ENCODE results near the gene CPNE5. TPM values are rescaled to one million over a fixed set of nuclear protein-coding genes. Genes with fewer than 3 reads are reported as not detected.
"Not testable (repeated sequence)": the region's sequence is repeated elsewhere in the genome, so short reads cannot be mapped to it uniquely, and the experiment has no call there.

Gene CPNE5
- total RNA-seq, 2 experiments from 2014 or later = 0.36 to 0.61 TPM

DNA sequence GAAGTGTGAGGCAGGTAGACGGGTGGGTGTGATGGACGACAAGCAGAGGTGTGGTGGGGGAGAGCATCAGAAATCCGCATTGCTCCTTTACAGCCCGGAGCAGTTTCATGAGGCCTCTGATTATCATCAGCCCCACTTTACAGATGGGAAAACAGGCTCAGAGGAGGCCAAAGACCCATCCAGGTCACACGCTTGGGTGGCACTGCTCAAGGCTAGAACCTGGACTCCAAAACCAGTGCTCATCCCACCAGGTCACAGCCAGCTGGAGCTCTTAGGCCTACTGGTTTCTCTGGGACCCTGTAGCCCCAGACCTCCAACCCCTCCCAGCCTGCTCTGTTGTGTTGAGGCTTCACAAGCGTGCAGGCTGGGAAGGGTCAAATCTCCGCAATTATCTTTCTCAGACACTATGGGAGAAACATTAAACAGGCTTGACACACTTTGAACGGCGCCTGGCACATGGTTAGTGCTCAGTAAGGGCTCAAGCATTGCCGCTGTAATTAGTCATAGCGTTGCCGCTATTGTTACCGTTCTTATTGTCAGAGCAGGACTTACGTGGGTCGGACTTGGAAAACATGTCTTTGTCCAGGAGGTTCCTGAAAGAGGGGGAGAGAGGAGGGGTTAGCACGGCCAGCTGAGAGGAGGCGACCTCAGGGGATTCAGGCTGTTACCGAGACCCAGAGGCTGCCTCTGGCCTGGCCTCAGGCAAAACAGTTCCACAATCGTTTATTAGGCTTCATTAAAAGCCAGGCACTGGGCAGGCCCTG is 16.6 kb downstream of the CPNE5 start:
- CTCF ChIA-PET = no interaction called here
- POLR2A ChIA-PET = no interaction called here

DNA sequence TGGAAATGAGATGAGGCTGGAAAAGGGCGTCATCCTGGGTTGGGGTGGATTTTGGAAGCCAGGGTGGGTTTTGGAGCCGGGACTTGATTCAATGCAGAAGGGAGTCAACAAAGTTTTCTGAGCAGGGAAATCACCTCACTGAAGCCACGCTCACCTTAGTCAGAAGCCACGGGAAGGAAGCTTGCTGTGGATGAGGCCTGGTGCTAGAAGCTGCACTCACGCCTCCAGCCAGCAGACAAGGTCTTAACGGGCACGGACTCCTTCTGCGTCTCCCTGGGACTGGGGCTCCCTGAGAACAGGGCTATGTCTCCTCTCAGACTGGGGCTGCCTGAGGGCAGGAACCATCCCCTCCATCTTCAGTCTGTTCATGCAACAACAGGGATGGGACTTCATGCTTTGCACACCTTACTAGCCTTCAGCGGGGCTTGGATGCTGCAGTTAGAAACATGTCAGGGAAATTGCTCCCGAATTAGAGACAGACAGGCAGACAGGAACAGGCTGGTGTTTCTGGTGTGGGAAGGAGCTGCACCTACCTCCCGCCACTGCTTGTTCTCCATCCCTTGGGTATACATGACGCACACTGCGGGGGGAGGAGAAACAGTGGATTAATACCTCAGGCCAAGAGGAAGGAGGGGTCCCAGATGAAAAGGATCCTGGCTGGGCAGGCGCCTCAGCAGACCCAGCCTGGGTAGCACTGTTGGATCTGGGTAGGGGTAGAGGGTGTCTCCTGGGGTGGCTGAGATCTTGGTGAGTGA is 17.5 kb downstream of the CPNE5 start:
- ChIA-PET POLR2A (no interaction called here), CTCF (no interaction called here)

DNA sequence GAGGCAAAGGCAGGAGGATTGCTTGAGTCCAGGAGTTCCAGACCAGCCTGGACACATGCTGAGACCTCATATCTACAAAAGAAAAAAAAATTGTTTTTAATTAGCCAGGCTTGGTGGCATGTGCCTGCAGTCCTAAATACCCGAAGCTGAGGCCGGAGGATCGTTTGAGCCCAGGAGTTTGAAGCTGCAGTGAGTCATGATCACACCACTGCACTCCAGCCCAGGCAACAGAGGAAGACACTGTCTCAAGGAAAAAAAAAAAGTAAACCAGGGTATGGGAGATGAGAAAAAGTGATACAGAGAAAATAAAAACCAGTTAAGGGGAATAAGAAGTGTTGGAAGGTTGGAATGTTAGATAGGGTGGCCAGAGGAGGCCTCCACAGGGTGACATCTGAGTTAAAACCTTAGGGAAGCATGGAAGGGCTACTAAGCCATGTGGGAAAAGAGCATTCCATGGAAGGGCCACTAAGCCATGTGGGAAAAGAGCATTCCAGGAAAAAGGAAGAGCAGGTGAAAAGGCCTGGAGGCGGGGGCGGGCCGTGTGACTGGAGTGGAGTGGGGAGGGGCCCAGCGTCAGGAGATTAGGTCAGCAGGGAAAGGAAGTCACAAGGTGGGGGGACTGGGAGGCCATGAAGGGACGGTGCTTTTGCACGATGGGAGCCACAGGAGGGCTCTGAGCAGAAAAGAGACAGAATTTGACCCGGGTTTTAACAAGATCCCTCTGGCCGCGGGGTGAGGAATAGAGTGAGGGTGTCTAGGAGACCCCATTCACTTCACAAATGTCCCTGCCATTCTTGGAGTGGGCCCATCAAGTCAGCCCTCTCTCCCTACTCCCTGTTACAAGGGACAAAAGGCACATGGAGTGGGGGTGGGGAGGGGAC is 18.3 kb downstream of the CPNE5 start:
- CTCF ChIA-PET = no interaction called here

DNA sequence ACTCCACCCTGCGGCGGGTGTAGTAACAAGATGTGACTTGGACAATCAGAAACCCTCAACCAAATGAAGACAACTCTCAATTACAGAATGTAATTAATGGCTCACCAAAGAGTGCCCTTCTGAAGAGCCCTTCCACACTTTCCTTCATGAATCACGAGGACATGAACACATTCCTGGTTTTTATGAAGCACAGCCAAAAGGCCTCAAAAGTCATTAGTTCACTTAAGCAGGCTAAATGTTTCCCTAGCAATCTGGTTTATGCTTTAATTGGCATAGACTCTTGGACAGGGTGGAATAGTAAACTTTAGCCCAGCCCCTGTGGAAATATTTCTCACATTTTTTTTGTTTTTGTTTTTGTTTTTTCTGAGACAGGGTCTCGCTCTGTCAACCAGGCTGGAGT is 20.5 kb downstream of the CPNE5 start:
- ChIA-PET POLR2A (no interaction called here), CTCF (no interaction called here)

More for the DNA sequence above, 18.3 kb downstream of the CPNE5 start:
- POLR2A ChIA-PET = no interaction called here

DNA sequence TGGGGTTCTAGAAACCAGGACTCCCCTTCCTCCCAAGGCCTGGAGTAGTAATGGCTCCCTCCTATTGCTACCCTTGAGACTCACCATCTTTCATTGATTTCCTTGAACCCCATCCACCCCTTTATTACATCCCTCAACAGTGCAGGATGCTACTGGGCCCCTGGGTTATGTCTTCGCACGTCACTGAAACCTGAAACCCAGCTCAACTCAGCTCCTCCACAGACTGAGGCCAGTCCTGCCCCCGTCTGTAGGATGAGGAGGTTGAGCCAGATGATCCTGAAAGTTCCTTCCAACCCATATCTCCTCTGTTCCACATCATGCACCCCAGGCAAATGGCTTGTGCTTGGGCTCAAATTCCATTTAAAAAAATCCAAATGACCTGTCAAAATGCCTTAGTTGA is 21.4 kb downstream of the CPNE5 start:
- ChIA-PET CTCF (no interaction called here), POLR2A (no interaction called here)

DNA sequence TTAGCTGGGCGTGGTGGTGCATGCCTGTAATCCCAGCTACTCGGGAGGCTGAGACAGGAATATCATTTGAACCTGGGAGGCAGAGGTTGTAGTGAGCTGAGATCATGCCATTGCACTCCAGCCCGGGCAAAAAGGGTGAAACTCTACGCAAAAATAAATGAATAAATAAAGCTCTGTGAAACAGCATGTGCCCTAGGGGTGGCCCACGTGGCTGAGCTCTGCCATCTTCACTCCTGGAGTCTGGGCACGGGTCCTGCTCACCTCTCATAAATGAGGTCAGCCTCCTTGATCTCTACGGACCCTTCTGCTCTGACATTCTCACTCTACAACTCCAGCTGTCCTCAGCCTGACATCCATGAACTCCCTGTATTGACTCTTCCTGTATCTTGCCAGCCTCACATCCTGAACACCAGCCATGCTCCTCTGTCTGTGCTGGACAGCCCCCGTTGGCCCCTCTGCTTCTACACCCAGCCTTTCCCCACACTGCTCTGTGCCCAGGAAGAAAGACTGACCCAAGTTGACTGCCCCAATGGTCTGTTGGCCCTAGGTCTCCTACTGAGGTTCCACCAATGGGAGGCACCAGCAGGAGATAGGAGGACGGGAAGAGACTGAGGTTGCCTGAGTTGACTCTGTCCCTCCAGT is 21.9 kb downstream of the CPNE5 start:
- POLR2A ChIA-PET = no interaction called here
- CTCF ChIA-PET = no interaction called here

DNA sequence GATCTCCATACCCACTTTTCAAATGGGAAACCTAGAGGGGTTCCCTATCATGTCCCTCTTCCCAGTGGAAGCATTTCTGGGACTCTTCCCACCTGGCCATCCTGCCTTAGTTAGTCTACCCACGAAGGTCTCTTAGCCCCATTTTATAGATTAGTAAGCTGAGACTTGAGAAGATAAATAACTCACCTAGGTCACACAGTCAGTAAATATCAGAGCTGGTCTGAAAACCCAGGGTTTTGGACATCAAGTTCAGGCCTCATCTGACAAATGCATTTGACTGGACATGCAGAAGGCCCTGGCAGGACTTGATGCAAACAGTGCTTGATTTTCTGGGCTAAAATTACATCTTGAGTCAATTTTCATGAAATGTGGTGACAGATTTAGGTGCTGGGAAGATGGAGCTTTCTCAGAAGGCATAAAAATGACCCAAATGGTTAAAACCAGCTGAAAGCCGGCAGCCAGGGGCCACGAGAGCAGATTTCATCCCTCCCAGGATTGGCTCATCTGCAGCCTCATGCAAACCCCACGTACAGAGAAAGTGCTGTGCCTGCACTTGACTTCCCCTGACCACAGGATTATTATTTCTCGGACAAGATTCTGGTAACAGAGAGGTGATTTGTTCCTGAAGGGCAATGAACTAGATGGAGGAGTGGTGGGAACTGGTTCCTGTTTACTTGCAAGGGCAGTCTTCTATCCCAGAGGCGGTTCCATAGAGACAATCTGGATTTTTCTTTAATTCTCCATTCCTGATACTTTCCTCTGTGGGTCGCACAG is 23.1 kb downstream of the CPNE5 start:
- POLR2A ChIA-PET = no interaction called here
- CTCF ChIA-PET = interaction anchor here (1.1 to 1.2 kb wide), 2 partner anchors 36 to 49 kb away, joined by 3 to 4 read pairs; no protein-coding TSS in a partner anchor

DNA sequence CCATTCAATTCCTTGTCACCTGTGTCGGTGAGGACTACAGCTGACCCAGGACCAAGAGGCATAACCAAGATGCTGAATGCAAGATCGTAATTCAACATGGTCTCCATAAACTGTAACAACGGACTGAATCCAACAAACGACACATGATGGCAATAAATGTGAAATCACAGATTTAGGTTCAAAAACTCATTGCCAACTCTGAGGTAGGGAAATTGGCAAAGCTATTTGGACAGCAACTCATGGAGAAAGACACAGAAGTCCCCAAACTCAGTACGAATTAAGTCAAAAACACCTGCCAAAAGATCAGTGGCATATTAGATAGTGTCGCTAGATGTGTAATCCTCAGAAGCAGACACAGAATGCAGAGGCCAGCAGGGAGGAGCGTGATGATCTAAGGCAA is 25.0 kb downstream of the CPNE5 start:
- POLR2A ChIA-PET = no interaction called here

DNA sequence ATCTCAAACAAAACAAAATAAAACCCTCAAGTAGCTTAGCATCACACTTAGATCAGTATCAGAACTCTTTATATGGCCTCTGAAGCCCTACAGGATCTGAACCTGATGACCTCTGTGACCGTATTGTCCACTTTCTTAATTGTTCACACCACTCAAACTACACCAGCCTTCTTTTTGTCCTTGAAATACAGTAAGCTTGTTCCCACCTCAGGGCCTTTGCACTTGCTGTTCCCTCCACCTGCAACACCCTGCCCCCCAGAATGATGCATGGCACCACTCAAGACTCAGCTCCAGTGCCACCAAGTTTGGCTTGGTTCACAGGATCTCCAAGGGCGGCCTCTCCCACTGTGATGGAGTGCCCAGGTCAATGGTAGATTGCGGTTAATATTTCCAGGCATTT is 25.7 kb downstream of the CPNE5 start:
- ChIA-PET POLR2A (no interaction called here), CTCF (no interaction called here)

More for the DNA sequence above, 25.0 kb downstream of the CPNE5 start:
- CTCF ChIA-PET = interaction anchor here (1.3 kb wide), 1 partner anchor 31 kb away, joined by 5 read pairs; no protein-coding TSS in a partner anchor

DNA sequence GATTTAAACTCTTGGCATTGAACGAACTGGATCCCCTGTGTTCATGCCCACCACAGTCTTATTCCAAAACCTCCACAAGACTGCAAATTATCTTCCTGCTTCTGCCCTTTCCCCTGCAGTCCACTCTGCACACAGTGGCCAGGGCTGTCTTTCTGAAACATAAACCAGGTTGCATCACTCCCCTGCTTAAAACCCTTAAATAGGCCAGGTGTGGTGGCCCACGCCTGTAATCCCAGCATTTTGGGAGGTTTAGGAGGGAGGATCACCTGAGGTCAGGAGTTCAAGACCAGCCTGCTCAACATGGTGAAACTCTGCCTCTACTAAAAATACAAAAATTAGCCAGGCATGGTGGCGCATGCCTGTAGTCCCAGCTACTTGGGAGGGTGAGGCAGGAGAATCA is 26.2 kb downstream of the CPNE5 start:
- CTCF ChIA-PET, POLR2A ChIA-PET: not testable (repeated sequence)

DNA sequence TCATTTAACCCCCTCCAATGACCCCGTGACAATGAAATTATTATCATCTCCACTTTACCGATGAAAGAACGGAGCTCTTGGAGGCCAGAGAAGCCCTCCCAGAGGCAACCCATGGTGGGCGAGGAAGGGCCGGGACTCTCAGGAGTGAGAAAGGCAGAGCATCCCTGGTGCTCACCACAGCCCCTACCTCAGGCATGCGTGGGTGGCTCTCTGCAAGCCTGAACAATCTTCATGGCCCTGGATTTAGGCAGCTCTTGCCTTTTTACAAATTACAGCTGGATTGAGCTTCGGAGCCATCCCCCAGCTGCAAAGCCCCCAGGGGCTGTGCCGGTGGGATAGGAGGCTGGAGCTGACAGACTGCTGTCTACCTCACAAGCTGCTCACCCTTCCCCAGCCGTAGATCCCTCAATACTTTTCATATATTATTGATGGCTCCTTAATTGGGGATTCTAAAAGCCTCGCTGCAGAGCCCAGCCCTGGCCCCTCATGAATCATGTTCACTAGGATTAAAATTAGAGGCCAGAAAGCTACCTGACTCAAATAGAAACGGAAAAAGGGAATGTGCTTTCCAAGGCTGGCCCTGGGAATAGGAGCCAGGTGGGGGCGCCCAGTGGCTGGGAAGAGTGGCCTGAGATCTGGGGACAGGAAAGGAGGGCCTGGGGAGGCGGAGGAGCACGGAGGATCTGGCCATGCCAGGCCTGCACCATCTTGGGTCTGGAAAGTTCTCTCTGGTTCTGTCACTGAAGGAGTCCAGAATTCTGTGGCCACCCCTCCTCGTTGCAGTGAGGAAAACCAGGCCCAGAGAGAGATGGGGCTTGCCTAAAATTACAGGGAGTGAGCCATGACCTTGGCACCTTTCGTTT is 29.1 kb downstream of the CPNE5 start:
- ChIA-PET POLR2A (no interaction called here), CTCF (interaction anchor here (1.4 kb wide), 1 partner anchor 10 kb away, joined by 3 read pairs; no protein-coding TSS in a partner anchor)

DNA sequence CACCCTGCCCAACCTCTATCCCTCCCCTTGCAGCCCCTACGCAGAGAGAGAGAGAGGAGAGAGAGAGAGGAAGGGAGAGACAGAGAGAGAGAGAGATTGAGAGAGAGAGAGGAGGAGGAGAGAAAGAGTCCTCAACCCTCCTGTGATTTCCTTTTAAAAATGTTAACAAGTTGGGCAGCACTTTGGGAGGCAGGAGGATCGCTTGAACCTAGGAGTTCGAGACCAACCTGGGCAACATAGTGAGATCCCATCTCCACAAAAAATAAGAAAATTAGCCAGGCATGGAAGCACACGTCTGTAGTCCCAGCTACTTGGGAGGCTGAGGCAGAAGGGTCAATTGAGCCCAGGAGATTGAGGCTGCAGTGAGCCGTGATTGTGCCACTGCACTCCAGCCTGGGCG is 30.1 kb downstream of the CPNE5 start:
- ChIA-PET CTCF (interaction anchor here (1.4 kb wide), 2 partner anchors 9 to 209 kb away, joined by 3 read pairs; no protein-coding TSS in a partner anchor), POLR2A (no interaction called here)

DNA sequence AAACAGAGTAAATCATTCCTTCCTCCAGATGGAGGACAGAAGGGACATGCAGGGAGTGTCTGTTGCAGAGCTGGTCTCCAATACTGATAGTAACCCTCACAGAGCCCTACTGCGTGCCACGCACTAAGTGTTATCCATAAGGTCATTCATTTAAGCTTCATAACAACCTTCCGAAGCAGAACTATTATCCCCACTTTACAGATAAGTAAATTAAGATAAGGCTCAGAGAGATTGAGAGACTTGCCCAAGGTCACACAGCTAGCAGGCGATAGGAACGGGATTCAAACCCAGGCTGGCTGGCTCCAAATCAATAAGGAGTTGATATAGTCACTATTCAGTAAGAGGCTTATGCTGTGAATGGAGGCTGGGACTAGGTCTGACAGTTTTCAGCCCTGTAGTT is 30.6 kb downstream of the CPNE5 start:
- ChIA-PET POLR2A (no interaction called here), CTCF (interaction anchor here (1.4 kb wide), 1 partner anchor 210 kb away, joined by 3 read pairs; no protein-coding TSS in a partner anchor)

DNA sequence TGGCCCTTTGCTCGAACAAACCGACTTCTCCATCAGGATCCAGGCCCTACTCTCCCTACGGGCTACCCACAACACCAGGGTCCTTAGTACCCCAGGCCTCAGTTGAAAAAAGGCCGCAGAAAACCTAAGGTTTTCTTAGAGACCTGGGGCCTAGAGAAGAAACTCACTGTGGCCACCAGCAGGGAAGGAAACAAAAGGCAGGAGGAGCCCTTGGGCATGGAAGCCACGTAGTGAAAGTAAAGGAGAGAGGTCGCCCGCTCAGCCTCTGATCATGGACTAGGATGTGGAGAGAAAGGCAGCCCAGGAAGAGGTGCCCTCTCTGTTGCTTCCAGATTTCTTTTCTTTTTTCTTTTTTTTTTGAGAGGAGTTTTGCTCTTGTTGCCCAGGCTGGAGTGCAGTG is 31.5 kb downstream of the CPNE5 start:
- ChIA-PET CTCF (no interaction called here), POLR2A (no interaction called here)

DNA sequence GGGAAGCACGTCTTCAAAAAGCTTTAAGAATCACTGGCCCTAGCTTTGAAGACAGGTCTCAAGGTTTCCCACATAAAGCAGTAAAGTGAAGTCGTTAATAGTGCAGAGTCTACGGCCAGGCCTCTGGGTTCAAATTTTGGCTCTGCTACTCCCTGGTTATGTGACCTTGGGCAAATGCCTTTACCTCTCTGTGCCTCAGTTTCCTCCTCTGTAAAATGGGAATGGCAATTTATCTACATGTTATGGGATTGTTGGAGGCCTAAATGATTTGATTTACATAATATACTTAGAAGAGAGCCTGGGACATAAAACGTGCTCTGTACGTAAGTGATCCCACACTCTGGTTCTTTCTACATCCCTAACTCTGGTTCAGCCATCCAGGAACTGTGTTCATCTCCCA is 32.1 kb downstream of the CPNE5 start:
- POLR2A ChIA-PET = no interaction called here

DNA sequence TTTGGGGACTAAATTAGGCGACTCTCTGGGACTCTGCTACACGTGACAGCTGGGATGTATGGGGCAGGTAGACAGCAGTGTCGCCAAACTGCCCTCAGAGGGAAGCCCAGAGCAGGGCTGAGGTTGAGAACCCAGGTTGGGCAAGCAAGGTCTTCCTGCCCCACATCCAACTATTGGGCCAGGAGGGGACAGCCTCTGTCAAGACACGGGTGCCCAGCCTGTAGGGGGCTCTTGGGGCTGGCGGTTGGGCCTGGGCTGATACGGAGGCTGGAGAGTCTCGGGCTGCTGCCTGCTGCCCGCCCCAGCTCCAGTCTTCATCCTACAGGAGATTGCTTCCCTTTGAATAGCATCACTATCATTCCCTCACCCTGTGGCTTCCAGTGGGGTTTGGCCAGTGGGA is 33.3 kb downstream of the CPNE5 start:
- ChIA-PET CTCF (interaction anchor here (1.1 to 1.3 kb wide), 2 partner anchors 44 to 47 kb away, joined by 3 read pairs; no protein-coding TSS in a partner anchor), POLR2A (no interaction called here)

More for the DNA sequence above, 32.1 kb downstream of the CPNE5 start:
- CTCF ChIA-PET = no interaction called here

DNA sequence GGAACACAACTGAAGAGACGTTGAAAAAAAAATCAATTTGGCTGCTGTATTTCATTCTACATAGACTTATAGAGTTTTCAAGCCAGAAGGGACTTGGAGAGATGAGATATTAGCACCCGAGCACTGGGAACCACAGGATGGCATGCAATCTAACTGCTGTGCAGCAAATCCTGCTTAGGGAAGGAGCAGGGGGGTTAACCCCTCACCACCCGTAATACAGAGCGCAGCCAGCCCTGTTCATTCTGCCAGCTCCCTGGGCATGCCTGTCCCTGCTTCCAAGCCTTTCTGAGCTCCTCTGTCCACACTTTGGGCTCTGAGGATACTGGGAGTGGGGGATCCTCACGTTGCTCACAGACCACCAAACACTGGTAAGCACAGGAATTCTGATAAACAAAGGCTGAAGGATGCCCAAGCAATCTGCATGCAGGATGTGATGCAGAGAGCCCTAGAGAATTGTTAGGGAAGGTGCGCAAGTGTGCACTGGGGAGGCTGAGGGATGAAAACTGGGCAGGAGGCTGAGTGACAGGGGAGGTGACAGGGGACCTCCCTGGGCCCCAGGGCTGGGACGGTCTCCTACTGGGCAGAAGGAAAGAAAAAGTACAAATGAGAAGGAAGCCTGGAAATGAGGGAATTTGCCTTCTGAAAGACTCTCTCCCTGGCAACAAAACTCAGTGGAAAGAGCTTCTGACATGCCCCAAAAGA is 34.0 kb downstream of the CPNE5 start:
- POLR2A ChIA-PET = no interaction called here
- CTCF ChIA-PET = interaction anchor here (1.1 to 1.3 kb wide), 2 partner anchors 44 to 46 kb away, joined by 3 read pairs; no protein-coding TSS in a partner anchor

Data from activated CD8-positive, alpha-beta memory T cell treated with anti-CD3 and anti-CD28 coated beads for 36 hours (primary cell).